Duodenal mucosa (tissue), 2 donors: ENCODE data around the gene ZNF282.
"Not testable (repeated sequence)": the region's sequence is repeated elsewhere in the genome, so short reads cannot be mapped to it uniquely, and the experiment has no call there.

Experiments
- H3K27ac ChIP-seq: one replicate; pipeline ENCODE4 v1.7.0; 2013; ENCODE audit warnings: low read depth, low read length
- H3K27me3 ChIP-seq, 2 donors: one replicate each; pipeline ENCODE4 v1.7.0; 2013; ENCODE audit warnings: low read length in 2 of 2, control low read depth in 1 of 2; ENCODE audit not compliant: insufficient read depth in 2 of 2, control insufficient read depth in 1 of 2
- H3K36me3 ChIP-seq, 2 donors: one replicate each; pipeline ENCODE4 v1.7.0; 2013; ENCODE audit warnings: low read length in 2 of 2, control low read depth in 1 of 2; ENCODE audit not compliant: insufficient read depth in 2 of 2, control insufficient read depth in 1 of 2
- H3K4me1 ChIP-seq, 2 donors: one replicate each; pipeline ENCODE4 v1.7.0; 2013; ENCODE audit warnings: low read length in 2 of 2, control low read depth in 1 of 2; ENCODE audit not compliant: insufficient read depth in 2 of 2, control insufficient read depth in 1 of 2
- H3K4me3 ChIP-seq, 2 donors: one replicate each; pipeline ENCODE4 v1.7.0; 2013; ENCODE audit warnings: low read length in 2 of 2, low read depth in 1 of 2
- H3K9ac ChIP-seq, 2 donors: one replicate each; pipeline ENCODE4 v1.7.0; 2013; ENCODE audit warnings: low read length in 2 of 2, low read depth in 1 of 2
- H3K9me3 ChIP-seq, 2 donors: one replicate each; pipeline ENCODE4 v1.7.0; 2013; ENCODE audit warnings: low read length in 2 of 2, control low read depth in 1 of 2; ENCODE audit not compliant: control insufficient read depth in 1 of 2

Gene ZNF282

DNA sequence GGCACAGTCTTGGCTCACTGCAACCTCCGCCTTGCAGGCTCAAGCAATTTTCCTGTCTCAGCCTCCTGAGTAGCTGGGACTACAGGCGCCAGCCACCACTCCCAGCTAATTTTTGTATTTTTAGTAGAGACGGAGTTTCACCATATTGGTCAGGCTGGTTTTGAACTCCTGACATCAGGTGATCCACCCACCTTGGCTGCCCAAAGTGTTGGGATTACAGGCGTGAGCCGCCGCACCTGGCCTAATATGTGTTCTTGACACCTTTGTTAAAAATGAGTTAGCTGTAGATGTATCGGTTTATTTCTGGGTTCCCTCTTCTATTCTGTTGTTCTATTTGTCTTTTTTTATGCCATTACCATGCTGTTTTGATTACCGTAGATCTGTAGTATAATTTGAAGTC, 79.1 kb downstream of the ZNF282 start:
- H3K4me1 ChIP-seq, H3K4me3 ChIP-seq, H3K9ac ChIP-seq, H3K27me3 ChIP-seq, H3K9me3 ChIP-seq, H3K27ac ChIP-seq: not testable (repeated sequence)
- H3K36me3 ChIP-seq = peaks cover 15 to 46% of the 10 kb centered on the region in 2 donors
